Inflammatory macrophage treated with lipopolysaccharide for 1 hour (primary cell): ENCODE measurements around the gene NOL4L.

ENCODE experiments used
- DNase-seq, 2 donors: peaks; one replicate each; pipeline ENCODE4 v3.0.0-alpha.2; 2020 to 2022

The NOL4L gene

DNA sequence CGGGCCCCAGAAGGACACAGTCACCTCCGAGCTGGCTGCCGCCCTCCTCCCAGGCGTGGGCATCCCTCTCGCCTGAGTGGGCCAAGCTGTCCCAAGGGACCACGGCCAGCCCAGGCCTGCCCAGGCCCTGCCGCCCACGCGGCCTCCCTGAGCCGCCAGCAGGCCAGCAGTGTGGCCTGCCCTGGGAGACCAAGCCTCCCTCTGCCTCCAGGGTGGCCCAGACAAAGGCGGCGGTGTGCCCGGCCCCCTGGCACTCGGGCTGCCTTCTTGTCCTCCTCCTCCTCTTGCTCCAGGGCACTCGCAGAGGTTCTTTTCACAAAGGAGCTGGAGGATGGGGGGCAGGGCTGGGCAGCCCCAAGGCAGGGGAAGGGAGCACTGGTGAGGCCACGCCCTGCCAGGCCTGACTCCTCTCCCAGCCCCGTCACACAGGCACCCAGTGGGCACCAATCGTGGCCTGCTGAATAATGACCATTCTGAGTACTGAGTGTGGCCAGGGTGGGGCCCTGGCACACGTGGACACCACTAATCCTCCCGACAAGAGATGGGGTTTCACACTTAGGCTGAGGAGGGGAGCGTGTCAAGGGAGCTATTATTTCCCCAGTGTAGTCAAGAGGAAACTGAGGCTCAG lies 25.3 kb downstream of the NOL4L start:
- DNase-seq = no peak

DNA sequence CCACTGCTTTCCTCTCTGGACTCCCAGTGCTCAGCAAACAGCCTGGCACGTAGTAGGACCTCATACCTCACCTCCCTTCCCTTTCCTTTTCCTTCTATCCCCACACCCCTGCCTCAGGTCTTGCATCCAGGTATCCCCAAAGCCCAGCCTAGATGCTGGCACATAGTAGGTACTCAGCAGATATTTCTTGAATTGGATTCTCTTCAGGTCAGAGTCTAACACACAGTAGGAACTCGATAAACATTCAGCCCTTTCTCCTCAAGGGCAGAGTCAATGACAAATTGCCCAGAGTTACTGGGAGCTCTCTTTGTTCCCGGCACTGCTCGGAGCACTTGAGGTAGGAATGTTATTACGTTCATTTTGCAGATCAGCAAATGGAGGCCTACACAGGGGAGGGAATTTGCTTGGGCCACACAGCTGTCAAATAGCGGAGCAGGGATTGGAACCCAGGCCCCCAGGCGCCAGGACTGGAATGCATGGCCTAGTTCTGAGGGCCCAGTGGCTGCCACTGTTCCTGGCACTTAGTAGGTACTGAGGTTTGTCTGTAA lies 25.9 kb downstream of the NOL4L start:
- no peak for DNase-seq

DNA sequence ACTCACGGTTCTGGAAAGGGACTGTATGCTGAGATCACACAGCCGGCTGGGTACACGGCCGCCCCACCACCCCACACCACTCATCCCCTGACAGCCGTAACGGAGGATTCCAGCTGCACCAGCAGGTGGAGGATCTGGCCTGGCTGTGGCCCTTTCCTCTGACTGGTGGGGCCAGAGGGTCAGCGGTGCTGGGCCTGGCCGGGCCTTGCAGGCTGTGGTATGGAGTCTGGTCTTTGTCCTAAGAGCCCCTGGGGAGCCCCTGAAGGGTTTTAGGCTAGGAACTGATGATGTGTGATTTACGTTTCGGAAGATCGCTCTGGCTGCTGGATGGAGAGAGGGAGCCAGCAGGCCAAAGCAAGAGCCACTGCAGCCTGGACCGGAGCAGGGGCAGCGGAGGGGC lies 26.6 kb downstream of the NOL4L start:
- no peak for DNase-seq

DNA sequence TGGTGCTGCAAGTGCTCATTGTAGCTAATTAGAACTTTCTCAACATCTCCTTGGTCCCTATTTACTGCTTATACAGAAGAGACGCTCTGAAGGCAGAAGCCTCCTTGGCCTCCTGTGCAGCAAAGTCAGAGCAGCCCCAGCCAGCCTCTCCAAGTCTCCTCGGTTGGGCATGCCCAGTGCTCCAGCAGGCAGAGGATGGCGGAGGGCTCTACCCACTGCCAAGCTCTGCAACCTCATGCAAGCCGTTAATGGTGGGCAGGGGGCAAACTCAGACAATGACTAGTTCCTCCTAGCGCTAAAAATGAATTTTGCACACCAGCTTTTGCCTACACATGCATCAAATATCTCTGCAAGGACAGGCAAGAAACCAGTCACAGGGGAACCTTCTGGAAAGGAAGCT lies 27.8 kb downstream of the NOL4L start:
- DNase-seq = no peak

DNA sequence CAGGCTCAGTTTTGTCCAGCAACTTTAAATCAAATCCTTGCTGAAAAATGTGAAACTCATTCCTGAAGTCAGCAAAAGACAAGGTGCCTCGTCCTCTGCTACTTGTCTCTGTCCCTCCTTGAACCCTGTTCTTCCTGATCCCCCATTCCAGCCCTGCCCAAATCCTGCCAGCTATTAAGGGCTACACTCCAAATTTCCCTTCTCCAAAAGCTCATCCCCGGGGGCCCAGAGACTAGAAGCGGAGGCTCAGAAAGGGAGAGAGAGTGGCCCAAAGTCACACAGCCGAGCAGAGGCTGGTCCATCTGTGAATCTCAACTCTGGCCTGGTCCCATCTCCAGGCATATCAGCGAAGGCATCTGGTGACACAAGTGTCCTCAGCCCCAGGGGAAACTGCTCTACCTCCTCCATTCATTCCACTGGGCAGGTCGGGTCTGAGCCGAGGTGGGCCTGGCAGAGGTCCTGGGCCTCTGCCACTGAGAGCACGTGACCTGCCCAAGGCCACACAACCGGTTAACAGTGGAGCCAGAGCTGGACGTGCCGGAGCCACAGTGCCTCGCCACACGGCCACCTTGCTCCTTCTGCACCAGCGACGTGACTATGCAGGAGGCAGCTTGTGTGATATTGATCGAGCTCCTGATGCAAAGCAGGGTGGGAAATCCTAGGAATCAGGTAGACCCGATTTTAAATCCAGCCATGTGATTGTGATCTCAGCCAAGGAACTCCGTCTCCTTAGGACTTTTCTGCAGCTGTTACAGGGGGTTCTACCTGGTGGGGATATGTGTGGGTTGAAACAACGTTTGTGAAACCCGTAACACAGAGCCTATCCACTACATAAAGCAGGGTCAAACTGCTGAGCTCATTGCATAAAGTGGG lies 28.6 kb downstream of the NOL4L start:
- DNase-seq = no peak

DNA sequence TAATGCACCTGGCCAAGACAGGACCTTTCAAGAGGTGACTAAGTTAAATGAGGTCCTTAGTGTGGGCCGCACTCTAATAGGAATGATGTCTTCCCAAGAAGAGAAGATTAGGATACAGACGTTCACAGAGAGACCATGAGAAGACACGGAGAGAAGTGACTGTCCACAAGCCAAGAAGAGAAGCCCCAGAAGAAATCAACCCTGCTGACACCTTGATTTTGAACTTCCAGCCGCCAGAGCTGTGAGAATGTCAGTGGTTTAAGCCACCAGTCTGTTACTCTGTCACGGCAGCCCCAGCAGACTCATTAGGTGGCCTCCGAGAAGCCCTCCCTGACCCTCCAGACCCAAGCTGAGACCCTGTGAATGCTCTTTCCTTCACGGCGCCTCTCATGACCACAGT lies 29.5 kb downstream of the NOL4L start:
- no peak for DNase-seq

DNA sequence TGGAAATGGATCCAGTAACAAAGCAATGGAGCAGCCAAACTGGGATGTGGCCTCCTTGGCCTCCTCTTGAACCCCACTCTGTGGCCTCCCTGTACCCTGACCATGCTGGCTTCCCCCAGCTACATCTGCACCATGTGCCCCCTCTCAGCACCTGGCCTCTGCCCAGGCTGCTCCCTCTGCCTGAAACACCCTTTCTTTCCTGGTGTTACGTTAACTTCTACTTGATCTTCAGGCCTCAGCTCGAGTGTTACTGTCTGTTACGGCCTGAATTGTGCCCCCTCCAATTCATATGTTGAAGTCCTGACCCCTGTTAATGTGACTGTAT lies 30.2 kb downstream of the NOL4L start:
- DNase-seq = no peak

DNA sequence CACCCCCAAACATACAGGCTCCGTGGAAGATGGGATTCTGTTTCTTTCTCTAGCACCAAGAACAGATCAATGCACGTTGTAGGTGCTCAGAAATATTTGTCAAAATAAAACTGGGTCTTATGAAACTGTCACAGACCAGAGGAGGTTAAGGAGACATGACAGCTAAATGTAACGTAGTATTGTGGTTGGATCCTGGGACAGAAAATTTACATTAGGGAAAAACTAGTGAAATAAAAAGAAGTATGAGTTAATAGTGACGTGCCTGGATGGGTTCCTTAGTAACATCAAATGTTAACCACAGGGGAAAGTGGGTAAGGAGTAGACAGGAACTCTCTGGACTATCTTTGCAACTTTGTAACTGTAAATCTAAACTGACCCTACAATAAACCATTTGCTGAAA lies 31.5 kb downstream of the NOL4L start:
- DNase-seq = no peak

DNA sequence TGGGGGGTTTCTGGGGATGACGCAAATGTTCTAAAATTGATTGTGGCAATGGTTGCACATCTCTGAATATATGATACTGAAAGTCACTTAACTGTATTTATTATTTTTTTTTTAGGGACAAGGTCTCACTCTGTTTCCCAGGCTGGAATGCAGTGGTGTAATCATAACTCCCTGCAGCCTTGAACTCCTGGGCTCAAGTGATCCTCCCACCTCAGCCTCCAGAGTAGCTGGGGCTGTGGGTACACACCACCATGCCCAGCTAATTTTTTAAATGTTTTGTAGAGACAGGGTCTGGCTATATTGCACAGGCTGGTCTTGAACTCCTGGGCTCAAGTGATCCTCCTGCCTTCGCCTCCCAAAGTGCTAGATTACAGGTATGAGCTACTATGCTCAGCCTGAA lies 33.4 kb downstream of the NOL4L start:
- DNase-seq = no peak

DNA sequence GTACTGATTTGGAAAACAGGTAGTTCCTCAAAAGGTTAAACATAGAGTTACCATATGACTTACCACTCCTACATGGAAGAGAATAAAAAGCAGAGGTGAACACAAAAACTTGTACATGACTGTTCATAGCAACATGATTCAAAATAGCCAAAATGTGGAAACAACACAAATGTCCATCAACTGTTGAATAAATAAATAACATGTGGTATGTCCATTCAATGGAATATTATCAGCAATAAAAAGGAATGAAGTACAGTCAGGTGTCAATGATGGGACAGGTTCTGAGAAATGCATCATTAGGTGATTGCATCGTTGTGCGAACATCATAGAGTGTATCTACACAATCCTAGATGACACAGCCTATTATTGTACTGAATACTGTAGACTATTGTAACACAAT lies 35.3 kb downstream of the NOL4L start:
- DNase-seq = no peak

DNA sequence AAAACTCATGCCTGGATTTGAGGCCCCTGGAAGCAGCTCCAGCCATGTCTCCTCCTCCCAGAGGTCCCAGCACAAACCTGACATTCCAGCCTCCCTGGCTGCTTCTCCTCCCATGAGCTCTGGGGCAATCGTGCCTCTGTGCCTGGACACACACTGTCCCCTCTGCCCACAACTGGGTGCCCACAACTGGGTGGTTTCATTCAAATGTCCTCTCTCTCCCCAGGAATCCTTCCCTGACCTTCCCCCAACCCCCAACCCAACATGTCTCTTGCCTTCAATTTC lies 37.4 kb downstream of the NOL4L start:
- no peak for DNase-seq

DNA sequence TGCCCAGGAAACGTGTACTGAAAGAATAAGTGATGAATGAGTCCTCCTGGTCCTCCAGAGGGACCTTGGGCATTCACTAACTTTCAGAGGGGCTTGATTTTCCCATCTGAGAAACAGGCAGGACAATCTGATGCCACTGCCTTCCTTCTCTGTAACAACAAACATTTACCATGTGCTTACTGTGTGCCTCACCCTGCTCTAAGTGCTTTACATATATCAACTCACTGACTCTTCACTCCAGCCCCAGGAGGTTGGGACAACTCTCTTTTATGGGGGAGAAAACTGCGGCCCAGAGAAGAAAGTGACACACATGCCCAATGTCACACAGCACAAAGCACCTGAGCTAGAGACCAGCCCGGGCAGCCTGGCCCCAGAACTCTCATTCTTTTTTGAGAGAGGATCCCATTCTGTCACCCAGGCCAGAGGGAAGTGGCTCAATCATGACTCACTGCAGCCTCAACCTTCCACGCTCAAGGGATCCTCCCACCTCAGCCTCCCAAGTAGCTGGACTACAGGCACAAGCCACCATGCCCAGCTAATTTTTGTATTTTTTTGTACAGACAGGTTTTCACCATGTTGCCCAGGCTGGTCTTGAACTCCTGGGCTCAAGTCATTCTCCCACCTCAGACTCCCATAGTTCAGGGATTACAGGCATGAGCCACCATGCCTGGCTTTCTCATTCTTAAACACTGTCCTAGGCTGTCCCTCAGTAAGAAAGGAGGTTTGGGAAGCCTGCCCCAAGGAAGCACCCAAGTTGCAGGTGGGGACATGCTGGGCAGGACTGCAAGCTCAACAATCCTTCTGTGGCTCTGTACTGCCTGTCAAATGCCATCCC lies 38.0 kb downstream of the NOL4L start:
- no peak for DNase-seq

DNA sequence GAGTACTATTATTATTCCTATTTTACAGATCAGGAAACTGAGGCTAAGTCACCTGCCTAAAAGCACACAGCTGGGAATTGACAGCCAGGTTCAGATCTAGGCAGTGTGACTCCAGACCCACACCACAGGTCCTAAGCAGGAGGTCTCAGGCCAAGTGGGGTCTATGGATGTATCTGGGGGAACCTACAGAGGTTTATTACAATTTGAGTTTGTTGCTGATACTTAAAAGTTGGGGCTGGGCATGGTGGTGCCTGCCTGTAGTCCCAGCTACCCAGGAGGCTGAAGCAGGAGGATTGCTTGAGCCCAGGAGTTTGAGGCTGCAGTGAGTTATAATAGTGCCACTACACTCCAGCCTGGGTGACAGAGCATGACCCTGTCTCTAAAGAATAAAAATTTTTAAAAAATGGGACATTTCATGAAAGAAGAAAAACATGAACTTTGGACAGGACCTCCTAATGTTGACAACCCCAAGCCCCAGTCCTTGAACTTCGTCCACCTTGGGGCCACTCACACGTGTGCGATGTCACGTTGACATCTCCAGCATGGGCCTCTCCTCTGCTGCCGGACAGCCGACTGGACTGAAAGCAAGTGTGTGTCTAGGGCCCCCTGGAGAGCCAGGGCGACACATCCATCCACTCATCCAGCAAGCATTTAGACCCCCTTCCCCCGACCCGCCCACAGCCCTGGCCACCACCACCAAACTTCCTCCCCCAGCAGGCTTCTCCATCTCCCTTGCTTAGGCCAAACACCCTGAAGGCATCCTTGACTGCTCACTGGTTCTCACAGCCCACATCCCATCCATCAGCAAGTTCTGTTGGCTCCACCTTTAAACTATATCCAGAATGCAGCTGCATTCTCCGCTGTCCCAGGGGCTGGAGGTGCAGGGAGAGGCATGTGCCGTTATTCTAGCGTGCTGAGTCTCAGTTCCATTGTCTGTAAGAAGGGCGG lies 40.0 kb downstream of the NOL4L start:
- no peak for DNase-seq

DNA sequence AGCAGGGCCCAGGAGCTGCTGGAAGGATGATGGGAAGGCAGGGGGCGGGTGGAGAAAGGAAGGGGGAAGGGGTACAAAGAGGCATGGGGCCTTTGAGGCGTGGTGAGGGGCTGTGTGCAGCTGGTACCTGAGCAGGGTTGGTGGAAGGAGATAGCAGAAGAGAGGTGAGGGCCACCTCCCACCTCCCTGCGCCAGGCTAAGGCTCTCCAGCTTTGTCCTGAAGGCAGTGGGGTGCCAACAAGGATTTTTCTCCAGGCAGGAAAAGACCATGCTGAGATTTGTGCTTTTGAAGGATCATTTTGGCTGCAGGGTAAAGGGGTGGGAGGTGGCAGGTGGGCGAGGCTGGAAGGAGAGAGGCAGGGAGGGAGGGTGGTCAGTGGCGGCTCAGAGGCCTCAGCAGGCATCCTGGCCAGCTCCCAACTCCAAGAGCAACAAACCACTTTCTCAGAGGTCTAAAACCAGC lies 40.8 kb downstream of the NOL4L start:
- no peak for DNase-seq

DNA sequence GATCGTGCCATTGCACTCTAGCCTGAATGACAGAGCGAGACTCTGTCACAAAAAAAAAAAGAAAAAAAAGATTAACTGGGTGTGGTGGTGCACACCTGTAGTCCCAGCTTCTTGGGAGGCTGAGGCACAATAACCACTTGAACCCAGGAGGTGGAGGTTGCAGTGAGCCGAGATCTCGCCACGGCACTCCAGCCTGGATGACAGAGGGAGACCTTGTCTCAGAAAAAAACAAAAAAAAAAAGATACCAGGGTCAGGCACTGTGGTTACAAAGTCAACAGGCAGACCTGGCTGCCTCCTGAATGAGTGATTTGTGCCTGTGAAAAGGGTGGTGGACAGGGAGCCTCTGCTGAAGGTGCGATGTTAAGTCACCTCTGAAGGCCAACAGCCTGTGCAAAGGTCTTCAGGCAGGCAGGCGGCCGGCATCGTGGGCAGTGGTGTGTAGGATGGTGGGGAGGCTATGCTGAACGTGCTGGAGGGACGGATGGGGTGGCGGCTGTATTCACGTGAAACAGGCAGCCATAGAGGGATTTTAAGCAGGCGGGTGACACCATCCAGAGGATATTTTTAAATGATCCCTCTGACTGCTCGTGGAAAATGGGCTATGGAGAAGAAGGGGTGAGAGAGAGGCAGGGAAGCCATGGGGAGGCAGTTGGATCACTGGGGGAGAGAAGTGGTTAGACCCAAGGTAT lies 41.4 kb downstream of the NOL4L start:
- DNase-seq = no peak

DNA sequence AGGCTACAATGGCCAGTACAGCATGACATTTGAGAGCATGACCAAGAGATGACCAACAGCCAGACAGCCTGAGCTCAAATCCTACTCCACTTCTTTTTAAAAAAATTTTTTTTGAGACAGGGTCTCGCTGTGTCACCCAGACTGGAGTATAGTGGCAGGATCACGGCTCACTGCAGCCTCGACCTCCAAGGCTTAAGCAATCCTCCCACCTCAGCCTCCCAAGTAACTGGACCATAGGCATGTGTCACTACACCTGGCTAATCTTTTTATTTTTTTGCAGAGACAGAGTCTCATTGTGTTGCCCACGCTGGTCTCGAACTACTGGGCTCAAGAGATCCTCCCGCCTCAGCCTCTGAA lies 42.9 kb downstream of the NOL4L start:
- DNase-seq = no peak

DNA sequence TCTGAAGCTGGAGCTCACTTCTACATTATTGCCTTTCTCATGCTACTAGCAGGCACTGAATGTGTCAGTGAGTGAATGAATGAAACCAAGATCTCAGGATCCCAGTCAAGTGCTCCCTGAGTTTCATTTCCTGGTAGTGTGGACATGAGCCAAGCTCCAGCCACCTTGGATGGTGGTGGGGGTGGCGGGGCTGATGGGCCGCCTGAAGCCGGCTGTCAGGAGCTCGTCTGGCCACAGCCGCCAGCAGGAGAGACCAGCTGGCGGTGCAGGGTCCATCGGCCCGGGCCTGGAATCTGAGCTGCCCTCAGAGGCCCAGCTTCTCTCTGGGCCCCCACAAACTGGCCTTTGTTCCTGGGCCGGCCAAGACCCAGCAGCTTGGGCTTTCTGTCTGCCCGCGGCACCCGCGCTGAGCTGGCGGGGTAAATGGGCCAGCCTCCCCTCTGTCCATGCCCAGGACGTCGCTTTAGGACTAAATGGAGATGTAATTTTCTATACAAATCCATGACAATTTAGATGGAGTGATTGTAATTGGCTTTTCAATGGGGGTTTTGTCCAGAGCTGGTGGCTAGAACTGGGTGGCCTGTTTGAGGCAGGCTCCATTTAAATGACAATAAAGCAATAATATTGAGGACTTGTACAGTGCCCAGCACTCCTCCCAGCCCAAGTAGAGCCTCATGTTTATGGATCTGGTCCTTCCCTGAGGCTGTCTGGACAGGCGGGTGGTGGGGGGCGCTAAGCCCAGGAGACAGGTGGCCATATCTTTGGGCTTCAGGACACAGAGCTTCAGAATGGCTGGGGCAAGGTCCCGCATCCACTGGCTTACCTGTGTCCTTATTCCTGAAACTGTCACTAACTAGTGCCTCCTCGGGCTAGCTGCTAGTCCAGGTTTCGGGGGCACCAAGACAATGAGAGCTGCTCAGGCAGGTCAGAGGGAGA lies 43.5 kb downstream of the NOL4L start:
- no peak for DNase-seq

DNA sequence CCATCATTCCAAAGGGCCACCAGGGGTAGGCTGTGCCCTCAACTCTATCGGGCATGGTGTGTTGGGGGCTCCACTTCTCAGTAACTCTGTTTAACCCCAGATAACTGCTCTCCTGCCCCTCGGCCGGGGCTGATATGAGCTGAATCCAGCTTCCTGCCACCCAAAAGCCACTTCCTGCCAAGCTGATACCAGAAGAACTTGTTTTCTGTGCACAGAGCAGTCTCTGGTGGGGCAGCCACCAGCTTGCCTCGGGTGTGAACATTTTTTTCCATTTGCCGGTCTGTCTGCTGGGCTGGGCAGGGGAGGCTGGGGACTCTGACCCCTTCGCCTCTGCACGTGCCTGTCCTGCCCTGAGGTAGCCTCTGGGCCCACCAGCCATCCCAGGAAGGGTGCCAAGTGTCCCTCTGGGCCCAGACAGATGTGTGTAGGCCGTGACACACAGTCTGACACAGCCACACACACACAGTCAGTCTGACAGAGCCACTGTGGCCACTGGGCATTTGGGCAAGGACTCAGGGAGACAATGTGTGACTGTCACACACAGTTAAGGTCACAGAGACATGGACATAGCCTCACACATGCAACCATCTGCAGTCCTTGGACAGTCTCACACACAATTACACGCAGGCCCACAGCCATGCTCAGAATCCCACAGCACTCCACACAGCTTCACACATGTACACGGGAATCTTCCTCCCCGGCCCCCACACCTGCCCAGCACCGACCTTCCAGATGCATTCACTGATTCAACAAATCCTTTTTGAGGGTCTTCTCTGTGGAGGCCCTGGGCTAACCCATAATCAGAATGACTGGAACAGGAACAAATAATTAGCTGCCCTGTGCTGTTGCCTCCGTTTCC lies 45.1 kb downstream of the NOL4L start:
- DNase-seq = no peak

DNA sequence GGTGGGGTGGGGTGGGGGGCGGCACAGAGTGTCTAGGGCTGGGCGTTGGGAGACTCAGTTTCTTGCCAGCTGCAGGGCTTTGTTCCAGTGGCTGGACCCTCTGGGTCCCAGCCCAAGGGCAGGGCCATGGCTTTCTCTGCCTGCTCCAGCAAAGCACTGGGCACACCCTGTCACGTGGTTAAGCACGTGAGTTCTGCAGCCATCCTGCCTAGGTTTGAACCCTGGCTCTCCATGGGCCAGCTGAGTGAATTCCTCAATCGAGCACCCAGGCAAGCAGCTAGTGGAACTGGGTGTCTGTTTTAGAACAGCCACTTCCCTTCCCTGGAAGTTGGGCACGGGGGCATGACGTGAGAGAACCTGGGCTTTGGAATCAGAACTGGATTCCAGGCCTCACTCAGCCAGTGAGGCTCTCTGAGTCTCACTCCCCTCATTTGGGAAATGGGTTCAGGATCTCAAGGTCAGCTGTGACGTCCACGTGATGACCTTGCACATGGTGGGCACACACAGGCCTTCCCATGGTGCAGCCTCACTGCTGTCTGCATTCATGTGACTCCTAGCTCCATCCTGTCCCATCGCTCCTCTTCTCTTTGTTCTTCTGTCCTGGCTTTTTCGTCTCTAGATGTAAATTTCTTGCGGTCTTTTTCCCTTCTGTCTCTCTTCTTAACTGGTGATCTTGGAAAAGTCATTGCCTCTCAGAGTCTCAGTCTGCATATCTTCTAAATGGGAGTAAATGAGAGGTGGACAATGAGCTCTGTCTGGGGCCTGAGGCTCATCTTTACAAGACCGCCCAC lies 45.9 kb downstream of the NOL4L start:
- DNase-seq = no peak
